ENCODE data around the gene EPHB4.

EPHB4 gene

GRCh38 chr7:100840470-100841100 lies 13.3 kb upstream of the EPHB4 start:
- TF ChIP-seq, protein P1, sequence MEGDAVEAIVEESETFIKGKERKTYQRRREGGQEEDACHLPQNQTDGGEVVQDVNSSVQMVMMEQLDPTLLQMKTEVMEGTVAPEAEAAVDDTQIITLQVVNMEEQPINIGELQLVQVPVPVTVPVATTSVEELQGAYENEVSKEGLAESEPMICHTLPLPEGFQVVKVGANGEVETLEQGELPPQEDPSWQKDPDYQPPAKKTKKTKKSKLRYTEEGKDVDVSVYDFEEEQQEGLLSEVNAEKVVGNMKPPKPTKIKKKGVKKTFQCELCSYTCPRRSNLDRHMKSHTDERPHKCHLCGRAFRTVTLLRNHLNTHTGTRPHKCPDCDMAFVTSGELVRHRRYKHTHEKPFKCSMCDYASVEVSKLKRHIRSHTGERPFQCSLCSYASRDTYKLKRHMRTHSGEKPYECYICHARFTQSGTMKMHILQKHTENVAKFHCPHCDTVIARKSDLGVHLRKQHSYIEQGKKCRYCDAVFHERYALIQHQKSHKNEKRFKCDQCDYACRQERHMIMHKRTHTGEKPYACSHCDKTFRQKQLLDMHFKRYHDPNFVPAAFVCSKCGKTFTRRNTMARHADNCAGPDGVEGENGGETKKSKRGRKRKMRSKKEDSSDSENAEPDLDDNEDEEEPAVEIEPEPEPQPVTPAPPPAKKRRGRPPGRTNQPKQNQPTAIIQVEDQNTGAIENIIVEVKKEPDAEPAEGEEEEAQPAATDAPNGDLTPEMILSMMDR (IDR thresholded peaks at IDR 0.05; ENCODE audit: low read depth, low read length) = no peak
- Histone ChIP-seq H3K9me3 (ENCODE audit: severe bottlenecking) (no peaks in the 10 kb centered on the region), H3K4me3 (ENCODE audit: low read depth, low read length) (no peak overlapping the region), H3K36me3 (no peaks in the 10 kb centered on the region), H3K27ac (no peak overlapping the region), H3K27me3 (ENCODE audit: insufficient read depth, low read depth, severe bottlenecking) (no peaks in the 10 kb centered on the region)
- DNase-seq = no peak

DNA sequence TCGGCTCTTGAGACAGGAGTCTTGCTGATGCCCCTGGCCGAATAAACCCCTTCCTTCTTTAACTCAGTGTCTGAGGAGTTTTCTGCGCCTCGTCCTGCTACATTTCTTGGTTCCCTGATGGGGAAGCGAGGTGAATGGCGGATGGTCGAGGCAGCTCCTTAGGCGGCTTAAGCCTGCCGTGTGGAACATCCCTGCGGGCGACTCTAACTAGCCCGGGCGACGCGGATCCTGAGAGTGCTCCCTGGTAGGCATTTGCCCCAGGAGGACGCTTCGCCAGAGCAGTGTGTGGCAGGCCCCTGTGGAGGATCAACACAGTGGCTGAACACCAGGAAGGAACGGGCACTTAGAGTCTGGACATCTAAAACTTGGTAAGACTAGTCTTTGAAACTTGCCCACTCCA lies 12.0 kb upstream of the EPHB4 start:
- TF ChIP-seq, protein P1 (IDR thresholded peaks at IDR 0.05; ENCODE audit: low read depth, low read length) = no peak
- no peaks in the 10 kb centered on the region for H3K9me3 ChIP-seq (ENCODE audit: severe bottlenecking)
- DNase-seq = no peak
- H3K27ac ChIP-seq = no peak overlapping the region
- no peaks in the 10 kb centered on the region for H3K27me3 ChIP-seq (ENCODE audit: insufficient read depth, low read depth, severe bottlenecking)
- no peaks in the 10 kb centered on the region for H3K36me3 ChIP-seq
- H3K4me3 ChIP-seq (ENCODE audit: low read depth, low read length) = no peak overlapping the region

- DNase-seq = peak; percentile 82
- Histone ChIP-seq H3K9me3 (ENCODE audit: severe bottlenecking) (peaks cover 3% of the 10 kb centered on the region), H3K36me3 (no peaks in the 10 kb centered on the region), H3K27me3 (ENCODE audit: insufficient read depth, low read depth, severe bottlenecking) (peaks cover 9% of the 10 kb centered on the region), H3K27ac (peak overlapping the region; percentile 73), H3K4me3 (ENCODE audit: low read depth, low read length) (peak overlapping the region; percentile 40)
- TF ChIP-seq, protein P1 (IDR thresholded peaks at IDR 0.05; ENCODE audit: low read depth, low read length) = no peak
These were observed 9.9 kb upstream of the EPHB4 start for GRCh38 chr7:100837099-100837836.

GRCh38 chr7:100836812-100837098 lies 9.4 kb upstream of the EPHB4 start:
- no peak for DNase-seq
- Histone ChIP-seq H3K27ac (peak overlapping the region; percentile 73), H3K36me3 (no peaks in the 10 kb centered on the region), H3K4me3 (ENCODE audit: low read depth, low read length) (peak overlapping the region; percentile 40), H3K9me3 (ENCODE audit: severe bottlenecking) (peaks cover 3% of the 10 kb centered on the region), H3K27me3 (ENCODE audit: insufficient read depth, low read depth, severe bottlenecking) (peaks cover 15% of the 10 kb centered on the region)
- TF ChIP-seq, protein P1 (IDR thresholded peaks at IDR 0.05; ENCODE audit: low read depth, low read length) = no peak

DNA sequence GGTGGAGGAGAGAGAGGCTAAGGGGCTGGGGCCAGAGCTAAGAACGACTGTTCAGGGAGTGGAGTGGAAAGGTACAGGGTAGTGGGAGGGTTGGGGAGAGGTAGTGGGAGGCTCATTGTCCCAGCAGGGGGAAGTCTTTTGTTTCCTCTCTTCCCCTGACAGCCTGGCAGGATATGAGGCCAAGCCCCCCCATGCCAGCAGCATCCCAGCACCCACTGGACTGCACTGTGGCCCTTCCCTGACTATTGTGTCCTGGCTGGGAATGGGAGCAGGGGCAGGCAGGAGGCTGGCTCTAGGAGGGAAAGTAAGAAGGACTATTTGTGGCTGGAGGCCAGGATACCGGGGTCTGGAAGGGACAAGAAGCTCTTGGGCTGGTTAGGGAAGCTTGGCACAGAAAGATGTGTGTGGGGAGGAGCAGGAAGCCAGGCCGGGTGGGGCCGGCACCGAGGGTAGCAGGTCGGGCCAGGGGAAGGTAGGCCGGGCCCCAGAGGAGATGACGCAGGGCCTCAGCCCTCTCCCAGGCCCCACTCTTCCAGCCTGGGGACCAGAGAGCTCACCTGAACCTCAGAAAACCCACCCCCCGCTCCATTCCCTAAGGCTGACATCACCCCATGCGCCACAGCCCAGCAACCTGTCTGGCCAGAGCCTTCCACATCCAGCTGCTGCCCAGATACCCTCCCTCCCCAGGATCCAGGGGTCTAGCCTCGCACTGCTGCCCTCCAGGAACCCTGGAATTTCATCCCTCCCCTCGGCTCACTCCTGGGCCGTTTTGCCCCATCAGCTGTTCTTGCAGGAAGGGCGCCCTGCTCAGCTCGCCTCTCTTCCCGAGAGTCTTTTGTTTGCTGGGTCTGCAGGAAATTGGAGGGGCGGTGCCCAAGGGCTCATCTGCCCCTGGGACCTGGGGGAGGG lies 8.8 kb upstream of the EPHB4 start:
- peaks cover 20% of the 10 kb centered on the region for H3K27me3 ChIP-seq (ENCODE audit: insufficient read depth, low read depth, severe bottlenecking)
- peak; percentile 36 for DNase-seq
- H3K36me3 ChIP-seq = no peaks in the 10 kb centered on the region
- H3K9me3 ChIP-seq (ENCODE audit: severe bottlenecking) = peaks cover 3% of the 10 kb centered on the region
- TF ChIP-seq, protein P1 (IDR thresholded peaks at IDR 0.05; ENCODE audit: low read depth, low read length) = no peak
- H3K27ac ChIP-seq = no peak overlapping the region
- no peak overlapping the region for H3K4me3 ChIP-seq (ENCODE audit: low read depth, low read length)
